SK-N-SH (cell line): ENCODE results near the gene IGF2BP2. TPM values are rescaled to one million over a fixed set of nuclear protein-coding genes. Genes with fewer than 3 reads are reported as not detected.
"Not testable (repeated sequence)": the region's sequence is repeated elsewhere in the genome, so short reads cannot be mapped to it uniquely, and the experiment has no call there.

Experiments used
- CTCF ChIA-PET: fragments of 300-600, 350-600 bp; formaldehyde crosslinking; extraction: SDS; loops from one replicate; lab custom pipeline; 2021; lab: Yijun Ruan, JAX
- POLR2A ChIA-PET: fragments of 350-600 bp; sonication (Branson Sonifier 250); formaldehyde crosslinking; extraction: SDS; loops from one replicate; lab custom pipeline; 2020; ENCODE audit warnings: antibody characterized with exemption, inconsistent platforms; lab: Yijun Ruan, JAX
- DNase-seq: peaks from one replicate; pipeline ENCODE4 v3.0.0; 2012
- H2AFZ ChIP-seq: fragments of 200-600 bp; sonication (generic); 2 replicates; pipeline ENCODE4 v1.8.1; 2016; ENCODE audit warnings: antibody characterized with exemption, mild to moderate bottlenecking, low read depth
- H3F3A ChIP-seq: fragments of 200-600 bp; sonication (generic); replicated peaks from 2 replicates; pipeline ENCODE3; 2016; ENCODE audit warnings: antibody characterized with exemption, mild to moderate bottlenecking; ENCODE audit not compliant: insufficient read depth
- H3K27ac ChIP-seq, 2 experiments: fragments of 200-500 bp in 1 of 2; fragments of 200-600 bp in 1 of 2; sonication (Bioruptor generic) in 1 of 2; sonication (generic), shearing (Covaris generic) in 1 of 2; 2 replicates each; pipeline versions ENCODE4 v1.5.1 to v1.6.1; 2014 to 2016; ENCODE audit warnings: low read depth in 2 of 2, inconsistent platforms in 1 of 2, low read length in 1 of 2, mild to moderate bottlenecking in 1 of 2, mixed read lengths in 1 of 2
- H3K27me3 ChIP-seq: fragments of 200-600 bp; sonication (generic), shearing (Covaris generic); 2 replicates; pipeline ENCODE4 v1.6.1; 2016; ENCODE audit warnings: mixed run types; ENCODE audit not compliant: insufficient read depth
- H3K36me3 ChIP-seq, 2 experiments: fragments of 200-500 bp in 1 of 2; fragments of 200-600 bp in 1 of 2; sonication (Bioruptor generic) in 1 of 2; sonication (generic) in 1 of 2; replicated peaks in 1 of 2; 2 replicates each; pipeline versions ENCODE3 to v1.5.1; 2014 to 2016; ENCODE audit warnings: low read length in 1 of 2, mild to moderate bottlenecking in 1 of 2; ENCODE audit not compliant: insufficient read depth in 2 of 2, control insufficient read depth in 1 of 2
- H3K4me1 ChIP-seq, 2 experiments: fragments of 200-500 bp in 1 of 2; fragments of 200-600 bp in 1 of 2; sonication (Bioruptor generic) in 1 of 2; sonication (generic), shearing (Covaris generic) in 1 of 2; 2 replicates each; pipeline versions ENCODE4 v1.5.1 to v1.6.1; 2014 to 2016; ENCODE audit warnings: low read depth in 1 of 2, low read length in 1 of 2, mixed run types in 1 of 2; ENCODE audit not compliant: insufficient read depth in 2 of 2, control insufficient read depth in 1 of 2
- H3K4me2 ChIP-seq: fragments of 200-600 bp; sonication (generic), shearing (Covaris generic); 2 replicates; pipeline ENCODE4 v1.6.1; 2017; ENCODE audit warnings: mixed run types
- H3K4me3 ChIP-seq, 2 experiments: fragments of 200-500 bp in 1 of 2; fragments of 200-600 bp in 1 of 2; sonication (Bioruptor generic) in 1 of 2; sonication (generic), shearing (Covaris generic) in 1 of 2; 2 replicates each; pipeline versions ENCODE4 v1.5.1 to v1.8.1; 2014 to 2016; ENCODE audit warnings: low read depth in 2 of 2, inconsistent platforms in 1 of 2, low read length in 1 of 2, mild to moderate bottlenecking in 1 of 2, mixed read lengths in 1 of 2, moderate library complexity in 1 of 2
- H3K79me2 ChIP-seq: fragments of 200-600 bp; sonication (generic); 2 replicates; pipeline ENCODE4 v1.8.1; 2017; ENCODE audit warnings: mild to moderate bottlenecking; ENCODE audit not compliant: insufficient read depth
- H3K9ac ChIP-seq: fragments of 200-600 bp; sonication (generic); 2 replicates; pipeline ENCODE4 v1.6.1; 2017; ENCODE audit warnings: mixed run types
- H3K9me2 ChIP-seq: fragments of 200-600 bp; sonication (generic); 2 replicates; pipeline ENCODE4 v1.6.1; 2017; ENCODE audit warnings: mixed run types
- H3K9me3 ChIP-seq: fragments of 200-600 bp; sonication (generic); 2 replicates; pipeline ENCODE4 v1.6.1; 2017; ENCODE audit warnings: mixed run types, mild to moderate bottlenecking, moderate library complexity
- H4K20me1 ChIP-seq: fragments of 200-600 bp; sonication (generic); 2 replicates; pipeline ENCODE4 v1.6.1; 2017; ENCODE audit warnings: mild to moderate bottlenecking, mixed run types; ENCODE audit not compliant: insufficient read depth
- CHD2 ChIP-seq: fragments of 150-350 bp; IDR thresholded peaks from 2 replicates; pipeline ENCODE4 v1.6.1; 2018; ENCODE audit warnings: low read length; ENCODE audit not compliant: partially characterized antibody
- FOXM1 ChIP-seq: IDR thresholded peaks from 2 replicates; pipeline ENCODE4 v1.4.0; 2012; ENCODE audit warnings: low read depth, mild to moderate bottlenecking
- GABPA ChIP-seq: IDR thresholded peaks from 2 replicates; pipeline ENCODE4 v1.4.0; 2012; ENCODE audit warnings: low read depth, mild to moderate bottlenecking
- GATA2 ChIP-seq: sonication (generic); formaldehyde crosslinking; IDR thresholded peaks from 2 replicates; pipeline ENCODE4 v1.5.0; 2020; ENCODE audit warnings: mild to moderate bottlenecking, missing genetic modification reagents
- MEF2A ChIP-seq: IDR thresholded peaks from 2 replicates; pipeline ENCODE4 v1.4.0; 2012; ENCODE audit warnings: low read depth, borderline replicate concordance
- MXI1 ChIP-seq: IDR thresholded peaks from 2 replicates; pipeline ENCODE4 v1.6.1; 2012; ENCODE audit warnings: mild to moderate bottlenecking, low read depth, low read length, improper control_type of control experiment
- NFIC ChIP-seq: IDR thresholded peaks from 2 replicates; pipeline ENCODE4 v1.4.0; 2012; ENCODE audit warnings: borderline replicate concordance
- RAD21 ChIP-seq: IDR thresholded peaks from 2 replicates; pipeline ENCODE4 v1.6.1; 2012; ENCODE audit warnings: mild to moderate bottlenecking, low read length
- RCOR1 ChIP-seq: fragments of 150-350 bp; IDR thresholded peaks from 2 replicates; pipeline ENCODE4 v1.6.1; 2017; ENCODE audit warnings: antibody characterized with exemption, low read length
- RFX5 ChIP-seq: IDR thresholded peaks from 2 replicates; pipeline ENCODE4 v1.6.1; 2012; ENCODE audit warnings: mild to moderate bottlenecking, improper control_type of control experiment, low read length
- SIN3A ChIP-seq: IDR thresholded peaks from 2 replicates; pipeline ENCODE4 v1.6.1; 2012; ENCODE audit warnings: low read depth, mild to moderate bottlenecking, low read length, moderate library complexity, borderline replicate concordance
- SMC3 ChIP-seq: IDR thresholded peaks from 2 replicates; pipeline ENCODE4 v1.6.1; 2012; ENCODE audit warnings: low read depth, low read length, improper control_type of control experiment
- YY1 ChIP-seq: IDR thresholded peaks from 2 replicates; pipeline ENCODE4 v1.4.0; 2012; ENCODE audit warnings: low read depth, mild to moderate bottlenecking
- WGBS: methylation state at CpG from one replicate; pipeline ENCODE4 v1.1.6; 2017; ENCODE audit warnings: low lambda C conversion rate; 5-methylcytosine and 5-hydroxymethylcytosine counted together
- polyA plus RNA-seq, 3 experiments: library from polyadenylated mRNA; depleted of rRNA; stranded (reverse); fragments of >200 nt; gene quantifications; 2 replicates each; pipeline ENCODE4 v1.2.3, GENCODE V29; 2012
- TF ChIP-seq, protein P1 (sequence below): fragments of 150-350 bp; IDR thresholded peaks from 2 replicates; pipeline ENCODE4 v1.6.1; 2017; ENCODE audit warnings: antibody characterized with exemption, low read length, low read depth, borderline replicate concordance
- TF ChIP-seq, protein P2 (sequence below): IDR thresholded peaks from 2 replicates; pipeline ENCODE4 v1.4.0; 2012; ENCODE audit warnings: low read depth
- TF ChIP-seq, protein P3 (sequence below): IDR thresholded peaks from 2 replicates; pipeline ENCODE4 v1.4.0; 2012; ENCODE audit warnings: low read depth, borderline replicate concordance
- TF ChIP-seq, protein P4 (sequence below): fragments of 150-350 bp; IDR thresholded peaks from 2 replicates; pipeline ENCODE4 v1.6.1; 2016; ENCODE audit warnings: mild to moderate bottlenecking, low read depth, low read length
- TF ChIP-seq, protein P5 (sequence below): IDR thresholded peaks from 2 replicates; pipeline ENCODE4; 2012
- TF ChIP-seq, protein P6 (sequence below): fragments of 200-600 bp; sonication (generic); IDR thresholded peaks from 2 replicates; pipeline ENCODE4 v1.6.1; 2017; ENCODE audit warnings: antibody characterized with exemption, mild to moderate bottlenecking, moderate library complexity

Gene IGF2BP2
- polyA plus RNA-seq, 1 of the 3 experiments (the other 2 are of a cell fraction) = 5.4 TPM

DNA sequence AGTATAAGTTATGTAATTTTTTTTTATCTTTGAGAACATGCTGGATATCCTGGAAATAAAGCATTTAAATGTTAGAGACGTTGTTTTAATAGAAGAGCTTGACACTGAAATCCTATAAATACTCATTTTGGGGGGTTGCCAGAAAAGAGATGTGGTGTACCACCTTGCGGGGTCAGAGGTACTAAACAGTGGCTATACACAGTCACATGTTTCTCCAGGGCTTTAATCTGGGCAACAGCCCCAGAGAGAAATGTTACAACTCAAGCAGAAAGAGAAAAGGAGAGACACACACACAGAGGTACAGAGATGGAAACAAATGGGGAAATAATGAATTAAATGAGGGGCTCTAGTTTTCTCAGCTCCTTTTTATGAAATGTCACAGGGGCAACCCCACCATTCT is 124.9 kb downstream of the IGF2BP2 start:
- Histone ChIP-seq H3F3A (peaks cover 5% of the 10 kb centered on the region), H3K27ac (no peak overlapping the region), H3K36me3 (peaks cover 0 to 7% of the 10 kb centered on the region in 2 experiments), H3K79me2 (peaks cover 90% of the 10 kb centered on the region), H3K4me3 (no peak overlapping the region), H4K20me1 (peaks cover 8% of the 10 kb centered on the region; the same call in 1 of the 2 replicates), H3K9me3 (no peaks in the 10 kb centered on the region), H3K4me2 (no peak overlapping the region), H2AFZ (no peak overlapping the region), H3K27me3 (no peaks in the 10 kb centered on the region), H3K9me2 (no peaks in the 10 kb centered on the region), H3K4me1 (peaks cover 0 to 38% of the 10 kb centered on the region in 2 experiments; a peak in 2 of 4 replicates), H3K9ac (no peak overlapping the region)
- WGBS = 78% methylated on average over 2 of the region's 2 CpGs
- TF ChIP-seq RFX5 = no peak
- TF ChIP-seq SMC3 = no peak
- no peak for TF ChIP-seq GATA2
- TF ChIP-seq, protein P1, sequence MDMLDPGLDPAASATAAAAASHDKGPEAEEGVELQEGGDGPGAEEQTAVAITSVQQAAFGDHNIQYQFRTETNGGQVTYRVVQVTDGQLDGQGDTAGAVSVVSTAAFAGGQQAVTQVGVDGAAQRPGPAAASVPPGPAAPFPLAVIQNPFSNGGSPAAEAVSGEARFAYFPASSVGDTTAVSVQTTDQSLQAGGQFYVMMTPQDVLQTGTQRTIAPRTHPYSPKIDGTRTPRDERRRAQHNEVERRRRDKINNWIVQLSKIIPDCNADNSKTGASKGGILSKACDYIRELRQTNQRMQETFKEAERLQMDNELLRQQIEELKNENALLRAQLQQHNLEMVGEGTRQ = no peak
- TF ChIP-seq, protein P2, sequence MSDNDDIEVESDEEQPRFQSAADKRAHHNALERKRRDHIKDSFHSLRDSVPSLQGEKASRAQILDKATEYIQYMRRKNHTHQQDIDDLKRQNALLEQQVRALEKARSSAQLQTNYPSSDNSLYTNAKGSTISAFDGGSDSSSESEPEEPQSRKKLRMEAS = no peak
- no peak for TF ChIP-seq RAD21
- TF ChIP-seq, protein P3, sequence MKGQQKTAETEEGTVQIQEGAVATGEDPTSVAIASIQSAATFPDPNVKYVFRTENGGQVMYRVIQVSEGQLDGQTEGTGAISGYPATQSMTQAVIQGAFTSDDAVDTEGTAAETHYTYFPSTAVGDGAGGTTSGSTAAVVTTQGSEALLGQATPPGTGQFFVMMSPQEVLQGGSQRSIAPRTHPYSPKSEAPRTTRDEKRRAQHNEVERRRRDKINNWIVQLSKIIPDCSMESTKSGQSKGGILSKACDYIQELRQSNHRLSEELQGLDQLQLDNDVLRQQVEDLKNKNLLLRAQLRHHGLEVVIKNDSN = no peak
- TF ChIP-seq, protein P4, sequence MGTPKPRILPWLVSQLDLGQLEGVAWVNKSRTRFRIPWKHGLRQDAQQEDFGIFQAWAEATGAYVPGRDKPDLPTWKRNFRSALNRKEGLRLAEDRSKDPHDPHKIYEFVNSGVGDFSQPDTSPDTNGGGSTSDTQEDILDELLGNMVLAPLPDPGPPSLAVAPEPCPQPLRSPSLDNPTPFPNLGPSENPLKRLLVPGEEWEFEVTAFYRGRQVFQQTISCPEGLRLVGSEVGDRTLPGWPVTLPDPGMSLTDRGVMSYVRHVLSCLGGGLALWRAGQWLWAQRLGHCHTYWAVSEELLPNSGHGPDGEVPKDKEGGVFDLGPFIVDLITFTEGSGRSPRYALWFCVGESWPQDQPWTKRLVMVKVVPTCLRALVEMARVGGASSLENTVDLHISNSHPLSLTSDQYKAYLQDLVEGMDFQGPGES = no peak
- no peak for TF ChIP-seq YY1
- TF ChIP-seq CHD2 = no peak
- TF ChIP-seq SIN3A = no peak
- no peak for TF ChIP-seq RCOR1
- no peak for TF ChIP-seq FOXM1
- TF ChIP-seq, protein P5, sequence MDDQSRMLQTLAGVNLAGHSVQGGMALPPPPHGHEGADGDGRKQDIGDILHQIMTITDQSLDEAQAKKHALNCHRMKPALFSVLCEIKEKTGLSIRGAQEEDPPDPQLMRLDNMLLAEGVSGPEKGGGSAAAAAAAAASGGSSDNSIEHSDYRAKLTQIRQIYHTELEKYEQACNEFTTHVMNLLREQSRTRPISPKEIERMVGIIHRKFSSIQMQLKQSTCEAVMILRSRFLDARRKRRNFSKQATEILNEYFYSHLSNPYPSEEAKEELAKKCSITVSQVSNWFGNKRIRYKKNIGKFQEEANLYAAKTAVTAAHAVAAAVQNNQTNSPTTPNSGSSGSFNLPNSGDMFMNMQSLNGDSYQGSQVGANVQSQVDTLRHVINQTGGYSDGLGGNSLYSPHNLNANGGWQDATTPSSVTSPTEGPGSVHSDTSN = no peak
- no peak for TF ChIP-seq GABPA
- TF ChIP-seq, protein P6, sequence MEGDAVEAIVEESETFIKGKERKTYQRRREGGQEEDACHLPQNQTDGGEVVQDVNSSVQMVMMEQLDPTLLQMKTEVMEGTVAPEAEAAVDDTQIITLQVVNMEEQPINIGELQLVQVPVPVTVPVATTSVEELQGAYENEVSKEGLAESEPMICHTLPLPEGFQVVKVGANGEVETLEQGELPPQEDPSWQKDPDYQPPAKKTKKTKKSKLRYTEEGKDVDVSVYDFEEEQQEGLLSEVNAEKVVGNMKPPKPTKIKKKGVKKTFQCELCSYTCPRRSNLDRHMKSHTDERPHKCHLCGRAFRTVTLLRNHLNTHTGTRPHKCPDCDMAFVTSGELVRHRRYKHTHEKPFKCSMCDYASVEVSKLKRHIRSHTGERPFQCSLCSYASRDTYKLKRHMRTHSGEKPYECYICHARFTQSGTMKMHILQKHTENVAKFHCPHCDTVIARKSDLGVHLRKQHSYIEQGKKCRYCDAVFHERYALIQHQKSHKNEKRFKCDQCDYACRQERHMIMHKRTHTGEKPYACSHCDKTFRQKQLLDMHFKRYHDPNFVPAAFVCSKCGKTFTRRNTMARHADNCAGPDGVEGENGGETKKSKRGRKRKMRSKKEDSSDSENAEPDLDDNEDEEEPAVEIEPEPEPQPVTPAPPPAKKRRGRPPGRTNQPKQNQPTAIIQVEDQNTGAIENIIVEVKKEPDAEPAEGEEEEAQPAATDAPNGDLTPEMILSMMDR = no peak
- TF ChIP-seq MEF2A = no peak
- TF ChIP-seq MXI1 = no peak
- no peak for TF ChIP-seq NFIC
- DNase-seq = no peak
- CTCF ChIA-PET = interaction anchor here (1.8 to 2.3 kb wide), 3 partner anchors 23 to 69 kb away, joined by 6 to 8 read pairs (median 7); no protein-coding TSS in a partner anchor
- POLR2A ChIA-PET = no interaction called here

DNA sequence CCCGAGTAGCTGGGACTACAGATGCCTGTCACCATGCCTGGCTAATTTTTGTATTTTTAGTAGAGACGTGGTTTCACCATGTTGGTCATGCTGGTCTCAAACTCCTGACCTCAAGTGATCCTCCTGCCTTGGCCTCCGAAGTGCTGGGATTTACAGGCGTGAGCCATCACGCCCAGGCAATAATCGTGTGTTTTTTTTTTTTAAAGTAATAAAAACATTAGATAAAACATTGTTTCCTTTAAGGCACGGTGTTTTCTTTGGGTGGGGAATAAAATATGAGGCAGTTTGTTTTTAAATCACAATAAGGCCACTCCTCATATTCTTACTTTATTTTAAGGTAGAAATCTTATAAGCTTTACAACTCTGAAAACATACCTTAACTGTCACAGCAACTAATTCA is 127.6 kb downstream of the IGF2BP2 start:
- H3K9me2 ChIP-seq, H3K4me3 ChIP-seq, H4K20me1 ChIP-seq, H3K27me3 ChIP-seq, DNase-seq, POLR2A ChIA-PET, H3K4me2 ChIP-seq, H2AFZ ChIP-seq, H3K9ac ChIP-seq, H3K9me3 ChIP-seq, H3K27ac ChIP-seq: not testable (repeated sequence)
- Histone ChIP-seq H3K36me3 (peaks cover 2 to 14% of the 10 kb centered on the region in 2 experiments), H3K4me1 (peaks cover 0 to 44% of the 10 kb centered on the region in 2 experiments; a peak in 2 of 4 replicates), H3F3A (peaks cover 26% of the 10 kb centered on the region), H3K79me2 (peaks cover 75% of the 10 kb centered on the region)
- WGBS = 84% methylated on average over 7 of the region's 7 CpGs
- CTCF ChIA-PET = interaction anchor here (2.3 kb wide), 1 partner anchor 37 kb away, joined by 8 read pairs; no protein-coding TSS in a partner anchor
